Activated CD4-positive, CD25-positive, alpha-beta regulatory T cell treated with anti-CD3 and anti-CD28 coated beads, Interleukin-2, amount 50 U/mL, for 72 hours (primary cell): Measurements from ENCODE around the gene COX7A2L.
"Not testable (repeated sequence)": the region's sequence is repeated elsewhere in the genome, so short reads cannot be mapped to it uniquely, and the experiment has no call there.

Experiments used
- DNase-seq: peaks from one replicate; pipeline ENCODE4 v3.0.0; 2021

The COX7A2L gene

DNA sequence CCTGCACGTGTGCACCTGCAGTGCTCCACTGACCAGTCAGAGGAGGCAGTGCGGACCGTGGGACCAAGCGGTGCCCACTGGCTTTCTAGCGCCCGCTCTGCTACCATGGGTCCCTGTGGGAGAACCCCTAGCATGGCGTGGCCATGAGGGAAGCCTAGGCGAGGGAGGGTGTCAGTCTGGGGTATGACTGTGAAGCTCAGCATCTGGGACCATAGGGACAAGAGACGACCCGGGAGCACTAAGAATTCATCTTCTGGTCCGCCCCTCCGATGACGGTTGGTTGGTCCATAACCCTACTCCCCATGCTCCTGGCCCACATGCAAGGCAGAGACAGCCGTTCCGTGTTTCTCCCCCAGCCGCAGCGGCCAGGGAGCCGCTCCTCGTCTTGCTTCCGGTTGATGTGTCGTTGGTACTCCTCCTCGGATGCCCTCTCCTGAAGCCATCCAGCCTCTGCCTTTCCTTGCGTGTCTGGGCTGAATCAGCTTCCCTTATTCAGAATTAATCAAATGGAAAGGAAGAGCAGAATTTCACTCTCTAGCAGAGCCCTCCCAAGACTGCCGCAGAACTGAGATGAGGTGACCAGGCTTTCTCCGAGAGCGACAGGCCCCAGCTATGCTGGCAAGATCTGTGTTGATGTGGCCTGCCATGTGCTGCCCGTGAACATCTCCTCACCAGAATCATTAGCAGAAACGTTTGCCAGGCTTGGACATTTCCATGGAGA lies 23.0 kb downstream of the COX7A2L start:
- no peak for DNase-seq

- DNase-seq, result no peak
Observed at GRCh38 chr2:42337356-42337820, 23.6 kb downstream of the COX7A2L start.

DNA sequence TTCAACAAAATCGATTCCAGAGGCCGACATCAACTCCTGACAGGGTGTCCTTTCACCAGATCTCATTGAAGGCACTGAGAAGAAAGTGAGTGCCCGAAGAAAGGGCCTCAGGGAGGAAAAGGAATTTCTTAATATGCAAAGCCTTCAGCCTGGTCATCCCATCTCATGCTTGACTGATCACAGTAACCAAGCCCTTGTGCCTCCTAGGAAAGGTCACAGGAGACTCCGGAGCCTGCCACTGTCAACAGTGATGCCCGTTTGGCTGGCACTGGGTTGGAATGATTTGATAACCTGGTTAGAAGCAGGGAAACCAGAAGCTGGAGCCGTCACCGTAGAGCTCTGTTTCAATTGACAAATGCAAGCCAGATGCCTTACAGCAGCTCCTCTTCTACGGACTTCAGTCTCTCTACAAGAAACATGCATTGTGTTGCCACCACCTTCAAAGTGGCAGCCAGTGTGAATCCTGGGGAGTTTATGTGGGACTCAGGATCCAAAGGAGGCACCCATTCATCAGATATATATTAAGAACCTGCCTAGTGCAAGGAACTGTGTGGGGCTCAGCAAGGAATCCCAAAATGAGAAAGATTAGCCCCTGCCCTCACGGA lies 24.6 kb downstream of the COX7A2L start:
- DNase-seq, result no peak

GRCh38 chr2:42335514-42336104 lies 25.4 kb downstream of the COX7A2L start:
- no peak for DNase-seq

DNA sequence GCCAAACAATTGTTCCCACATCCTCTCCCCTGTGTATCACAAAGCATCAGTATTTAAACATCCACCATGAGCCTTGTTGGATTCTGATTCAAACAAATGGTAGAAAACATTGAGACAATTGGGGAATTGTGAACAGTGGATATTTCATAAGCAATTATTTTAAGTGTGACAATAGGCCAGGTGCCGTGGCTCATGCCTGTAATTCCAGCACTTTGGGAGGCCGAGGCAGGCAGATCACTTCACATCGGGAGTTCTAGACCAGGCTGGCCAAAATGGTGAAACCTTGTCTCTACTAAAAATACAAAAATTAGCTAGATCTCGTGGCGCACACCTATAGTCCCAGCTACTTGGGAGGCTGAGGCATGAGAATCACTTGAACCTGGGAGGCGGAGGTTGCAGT lies 26.2 kb downstream of the COX7A2L start:
- DNase-seq, result not testable (repeated sequence)

DNA sequence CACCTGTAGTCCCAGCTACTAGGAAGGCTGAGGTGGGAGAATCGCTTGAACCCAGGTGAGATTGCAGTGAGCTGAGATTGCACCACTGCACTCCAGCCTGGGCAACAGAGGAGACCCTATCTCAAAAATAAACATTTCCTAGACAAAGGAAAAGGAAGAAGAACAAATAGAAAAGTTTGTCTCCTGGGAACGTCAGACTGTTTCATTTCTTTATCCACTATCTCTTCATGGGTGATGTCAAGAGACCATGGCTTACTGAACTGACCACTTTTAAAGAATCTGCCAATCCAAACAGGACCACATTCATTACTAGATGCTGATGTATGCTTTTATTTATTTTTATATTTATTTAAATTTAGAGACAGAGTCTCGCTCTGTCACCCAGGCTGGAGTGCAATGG lies 26.8 kb downstream of the COX7A2L start:
- DNase-seq, result no peak

DNA sequence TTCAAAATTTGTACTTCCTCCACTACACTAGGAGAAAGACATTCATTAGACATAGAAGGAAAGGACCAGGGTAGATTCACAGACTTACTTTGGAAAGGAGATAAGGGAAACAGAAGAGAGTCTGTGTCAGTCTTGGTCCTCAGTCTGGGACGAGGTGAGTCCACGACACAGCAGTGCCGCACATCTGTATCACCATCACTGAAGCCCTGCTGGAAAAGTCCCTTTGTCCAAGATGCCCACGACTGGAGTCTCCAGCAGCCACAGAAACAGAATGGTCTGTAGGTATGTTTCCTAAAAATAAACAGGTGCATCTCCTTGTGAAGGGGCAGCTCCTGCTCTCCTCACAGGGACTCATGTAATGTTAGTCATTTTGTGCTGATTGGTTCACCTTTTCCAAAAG lies 27.4 kb downstream of the COX7A2L start:
- DNase-seq, result no peak

- no peak for DNase-seq
Observed at GRCh38 chr2:42332575-42332974, 28.4 kb downstream of the COX7A2L start.

DNA sequence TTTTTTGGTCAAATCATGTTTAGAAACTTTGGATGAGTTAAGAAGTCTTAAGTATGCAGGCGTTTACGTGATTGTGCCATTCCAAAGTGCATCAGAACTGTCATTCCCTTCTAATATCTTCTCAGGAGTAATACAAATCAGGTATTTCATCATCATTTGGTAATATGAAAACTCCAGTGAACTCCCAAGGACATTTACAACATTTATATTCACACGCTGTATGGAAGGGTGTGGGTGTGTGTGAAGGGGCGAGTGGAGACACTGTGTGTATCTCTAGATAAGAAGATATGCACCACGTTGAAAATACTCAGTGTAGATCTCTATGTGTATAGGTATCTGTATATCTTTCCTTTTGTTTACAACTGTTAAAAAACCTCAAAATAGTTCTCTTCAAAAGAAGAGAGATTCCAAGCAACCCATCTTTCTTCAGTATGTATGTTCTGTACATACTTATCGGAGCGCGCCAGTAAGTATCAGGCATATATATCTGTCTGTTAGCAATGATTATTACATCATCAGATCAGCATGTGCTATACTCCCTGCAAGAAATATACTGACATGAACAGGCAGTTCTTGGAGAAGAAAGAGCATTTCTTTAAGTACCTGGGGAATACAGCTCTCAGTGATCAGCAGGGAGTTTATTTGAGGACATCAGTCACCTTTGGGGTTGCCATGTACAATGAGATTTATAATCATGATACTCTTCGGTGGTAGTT lies 29.3 kb downstream of the COX7A2L start:
- DNase-seq, result no peak

- DNase-seq, result no peak
Observed at GRCh38 chr2:42329736-42330135, 31.3 kb downstream of the COX7A2L start.

GRCh38 chr2:42328923-42329322 lies 32.1 kb downstream of the COX7A2L start:
- DNase-seq, result no peak

GRCh38 chr2:42328148-42328833 lies 32.7 kb downstream of the COX7A2L start:
- no peak for DNase-seq

DNA sequence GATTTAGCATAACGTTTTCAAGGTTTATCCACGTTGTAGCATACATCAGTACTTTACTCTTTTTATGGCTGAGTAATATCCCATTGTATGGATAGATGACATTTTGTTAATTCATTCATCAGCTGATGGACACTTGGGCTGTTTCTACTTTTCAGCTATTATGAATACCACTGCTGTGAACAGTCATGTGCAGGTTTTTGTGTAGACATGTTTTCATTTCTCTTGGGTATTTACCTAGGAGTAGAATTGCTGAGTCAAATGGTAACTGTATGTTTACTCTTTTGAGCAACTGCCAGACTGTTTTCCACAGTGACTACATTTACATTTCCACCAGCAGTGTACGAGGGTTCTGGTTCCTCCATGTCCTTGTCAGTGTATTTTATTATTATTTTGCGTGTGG lies 33.9 kb downstream of the COX7A2L start:
- no peak for DNase-seq

- DNase-seq, result no peak
Observed at GRCh38 chr2:42325609-42326008, 35.4 kb downstream of the COX7A2L start.

DNA sequence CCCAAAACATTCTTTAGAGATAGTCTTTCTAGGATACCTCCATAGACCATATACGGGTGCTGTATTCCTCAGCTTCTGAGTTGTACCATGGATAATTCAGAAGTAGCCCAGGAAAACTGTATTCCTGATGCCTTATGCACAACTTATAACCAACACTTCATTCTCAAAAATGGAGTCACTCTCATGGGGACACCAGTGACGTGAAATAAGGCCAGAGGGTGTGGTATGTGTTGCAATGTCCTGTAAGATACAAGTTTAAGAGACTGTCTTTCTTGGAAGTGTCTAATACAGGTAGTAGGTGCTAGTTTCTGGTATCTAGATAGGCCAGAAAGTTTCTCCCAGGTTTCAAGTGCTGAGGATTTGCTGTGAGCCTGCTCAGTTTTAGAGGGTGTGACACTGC lies 36.1 kb downstream of the COX7A2L start:
- DNase-seq, result no peak

- no peak for DNase-seq
Observed at GRCh38 chr2:42324244-42324643, 36.8 kb downstream of the COX7A2L start.

- no peak for DNase-seq
Observed at GRCh38 chr2:42321452-42322064, 39.5 kb downstream of the COX7A2L start.

DNA sequence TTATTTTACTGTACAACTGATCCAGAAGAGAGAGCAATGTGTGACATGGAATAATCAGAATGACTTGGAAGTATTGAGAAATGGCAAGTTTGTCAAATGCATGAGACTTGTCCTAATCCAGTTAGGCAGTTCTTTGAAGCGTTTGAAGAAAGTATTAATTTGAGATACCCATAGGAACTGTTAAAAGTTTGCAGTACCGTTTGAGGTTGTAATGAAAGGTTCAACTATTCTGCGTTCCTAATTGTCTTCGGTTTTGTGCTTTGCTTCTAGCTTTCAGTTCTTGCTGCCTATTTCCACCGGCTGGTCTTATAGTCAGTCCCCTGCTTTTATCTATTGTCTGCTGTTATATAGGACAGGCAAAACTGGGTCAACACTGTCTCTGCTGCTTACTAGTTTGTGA lies 41.8 kb downstream of the COX7A2L start:
- no peak for DNase-seq

GRCh38 chr2:42317945-42318344 lies 43.1 kb downstream of the COX7A2L start:
- no peak for DNase-seq

GRCh38 chr2:42317486-42317885 lies 43.5 kb downstream of the COX7A2L start:
- no peak for DNase-seq

DNA sequence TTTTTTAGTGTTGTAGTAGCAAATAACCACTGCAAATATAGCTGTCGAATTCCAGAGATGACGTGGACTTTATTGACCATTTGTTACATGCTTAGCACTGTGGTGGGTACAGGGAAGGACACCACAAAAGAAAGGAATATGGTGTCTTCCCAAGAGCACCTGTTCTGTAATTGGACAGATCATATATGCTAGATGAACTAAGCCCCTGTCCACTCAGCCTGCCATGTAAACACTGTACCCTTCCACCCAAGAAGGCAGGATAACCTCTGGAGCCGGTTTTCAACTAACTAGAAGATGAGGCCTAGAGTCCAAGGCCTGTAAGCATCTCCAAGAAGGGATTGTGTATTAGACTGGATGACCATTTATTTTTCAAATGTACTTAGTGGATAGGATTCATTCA lies 44.1 kb downstream of the COX7A2L start:
- DNase-seq, result no peak

DNA sequence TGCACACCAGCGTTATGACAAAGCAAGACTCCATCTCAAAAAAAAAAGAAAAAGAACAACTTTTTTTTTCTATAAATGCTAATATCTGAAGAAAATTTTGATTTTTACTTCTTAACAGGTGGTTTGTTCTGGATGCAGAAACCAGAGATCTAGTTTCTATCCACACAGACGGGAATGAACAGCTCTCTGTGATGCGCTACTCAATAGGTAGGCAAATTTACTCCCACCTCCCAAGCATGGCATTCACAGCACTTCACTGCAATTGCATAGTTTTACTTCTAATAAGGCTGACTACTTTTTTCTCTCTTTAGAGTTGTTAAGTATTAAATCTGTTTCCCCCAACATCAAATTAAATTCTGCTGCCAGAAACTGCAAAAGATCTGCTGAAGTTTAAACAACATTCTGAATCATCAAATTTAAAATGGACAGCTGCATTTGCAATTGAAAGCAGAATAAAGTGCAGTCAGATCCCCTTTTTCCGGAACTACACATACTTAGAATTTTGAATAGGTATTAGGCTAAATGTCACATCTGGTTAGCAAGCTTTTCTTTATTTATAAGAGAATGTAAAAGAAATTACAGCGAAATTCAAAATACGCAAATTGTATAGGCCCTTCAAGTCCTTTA lies 45.1 kb downstream of the COX7A2L start:
- DNase-seq, result no peak
